ENCODE measurements around the gene RAB3C.

GRCh38 chr5:58606064-58606463 is 23.2 kb downstream of the RAB3C start:
- TF ChIP-seq PATZ1 (CRISPR knock-in tag; IDR thresholded peaks at IDR 0.05; ENCODE audit: borderline replicate concordance) (no peak), ZFP3 (CRISPR knock-in tag; IDR thresholded peaks at IDR 0.05) (no peak), TOX (CRISPR knock-in tag; IDR thresholded peaks at IDR 0.05; ENCODE audit: borderline replicate concordance) (no peak), OSR1 (CRISPR knock-in tag; IDR thresholded peaks at IDR 0.05) (no peak), ZNF565 (CRISPR knock-in tag; conservative IDR thresholded peaks at IDR 0.05; ENCODE audit: low read depth) (no peak), ZFP30 (CRISPR knock-in tag; IDR thresholded peaks at IDR 0.05) (no peak), ESRRG (CRISPR knock-in tag; IDR thresholded peaks at IDR 0.05) (no peak), PPARA (CRISPR knock-in tag; IDR thresholded peaks at IDR 0.05; ENCODE audit: borderline replicate concordance) (no peak), POU6F1 (CRISPR knock-in tag; IDR thresholded peaks at IDR 0.05; ENCODE audit: borderline replicate concordance, low read depth) (no peak)

All from SK-N-SH treated with all-trans-retinoic acid at 6 μM for 48 hours (cell line).